K562 (cell line): ENCODE data around the gene CCK.

Experiments
- NFATC3 ChIP-seq: fragments of 450-650 bp; IDR thresholded peaks from 2 replicates; pipeline ENCODE4 v1.6.1; 2017; ENCODE audit warnings: mild to moderate bottlenecking
- POLR2AphosphoS5 ChIP-seq: IDR thresholded peaks from 2 replicates; pipeline ENCODE4 v1.6.1; 2011; ENCODE audit warnings: mild to moderate bottlenecking, low read depth, low read length, moderate library complexity; ENCODE audit not compliant: control insufficient read depth, insufficient read depth
- SAP30 ChIP-seq: fragments of 200-600 bp; sonication (generic); IDR thresholded peaks from 2 replicates; pipeline ENCODE4 v1.6.1; 2012; ENCODE audit warnings: borderline replicate concordance, low read depth, mild to moderate bottlenecking, moderate library complexity, low read length, control low read depth, inconsistent platforms; ENCODE audit not compliant: insufficient read depth, poor library complexity, severe bottlenecking
- ZKSCAN8 ChIP-seq: fragments of 200-800 bp; sonication (Bioruptor generic); IDR thresholded peaks from 2 replicates; pipeline ENCODE4 v1.6.1; 2016; ENCODE audit warnings: missing genetic modification characterization, missing compliant biosample characterization
- TF ChIP-seq, protein P1 (sequence below), 2 experiments: fragments of 450-650 bp; formaldehyde crosslinking in 1 of 2; IDR thresholded peaks; 2 replicates each; pipeline versions ENCODE4 v1.4.0 to v1.6.1; 2014 to 2020; ENCODE audit warnings: mild to moderate bottlenecking in 2 of 2, borderline replicate concordance in 1 of 2, low read depth in 1 of 2
- TF ChIP-seq, protein P2 (sequence below), 3 experiments: IDR thresholded peaks in 2 of 3; conservative IDR thresholded peaks in 1 of 3; 2 replicates each; pipeline ENCODE4 v1.5.1; 2011 to 2012; ENCODE audit warnings: low read length in 3 of 3, mild to moderate bottlenecking in 3 of 3, control low read depth in 2 of 3, improper control_type of control experiment in 1 of 3, inconsistent platforms in 1 of 3, low read depth in 1 of 3, mixed read lengths in 1 of 3, moderate library complexity in 1 of 3; ENCODE audit not compliant: insufficient read depth in 2 of 3

- TF ChIP-seq NFATC3: no peak
- TF ChIP-seq, protein P1, sequence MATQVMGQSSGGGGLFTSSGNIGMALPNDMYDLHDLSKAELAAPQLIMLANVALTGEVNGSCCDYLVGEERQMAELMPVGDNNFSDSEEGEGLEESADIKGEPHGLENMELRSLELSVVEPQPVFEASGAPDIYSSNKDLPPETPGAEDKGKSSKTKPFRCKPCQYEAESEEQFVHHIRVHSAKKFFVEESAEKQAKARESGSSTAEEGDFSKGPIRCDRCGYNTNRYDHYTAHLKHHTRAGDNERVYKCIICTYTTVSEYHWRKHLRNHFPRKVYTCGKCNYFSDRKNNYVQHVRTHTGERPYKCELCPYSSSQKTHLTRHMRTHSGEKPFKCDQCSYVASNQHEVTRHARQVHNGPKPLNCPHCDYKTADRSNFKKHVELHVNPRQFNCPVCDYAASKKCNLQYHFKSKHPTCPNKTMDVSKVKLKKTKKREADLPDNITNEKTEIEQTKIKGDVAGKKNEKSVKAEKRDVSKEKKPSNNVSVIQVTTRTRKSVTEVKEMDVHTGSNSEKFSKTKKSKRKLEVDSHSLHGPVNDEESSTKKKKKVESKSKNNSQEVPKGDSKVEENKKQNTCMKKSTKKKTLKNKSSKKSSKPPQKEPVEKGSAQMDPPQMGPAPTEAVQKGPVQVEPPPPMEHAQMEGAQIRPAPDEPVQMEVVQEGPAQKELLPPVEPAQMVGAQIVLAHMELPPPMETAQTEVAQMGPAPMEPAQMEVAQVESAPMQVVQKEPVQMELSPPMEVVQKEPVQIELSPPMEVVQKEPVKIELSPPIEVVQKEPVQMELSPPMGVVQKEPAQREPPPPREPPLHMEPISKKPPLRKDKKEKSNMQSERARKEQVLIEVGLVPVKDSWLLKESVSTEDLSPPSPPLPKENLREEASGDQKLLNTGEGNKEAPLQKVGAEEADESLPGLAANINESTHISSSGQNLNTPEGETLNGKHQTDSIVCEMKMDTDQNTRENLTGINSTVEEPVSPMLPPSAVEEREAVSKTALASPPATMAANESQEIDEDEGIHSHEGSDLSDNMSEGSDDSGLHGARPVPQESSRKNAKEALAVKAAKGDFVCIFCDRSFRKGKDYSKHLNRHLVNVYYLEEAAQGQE (IDR thresholded peaks at IDR 0.05; ENCODE audit: borderline replicate concordance): no peak
- TF ChIP-seq, protein P1 (CRISPR knock-in tag; IDR thresholded peaks at IDR 0.05; ENCODE audit: low read depth): no peak
- no peak for TF ChIP-seq SAP30
- TF ChIP-seq ZKSCAN8 (CRISPR knock-in tag): no peak
- TF ChIP-seq, protein P2, sequence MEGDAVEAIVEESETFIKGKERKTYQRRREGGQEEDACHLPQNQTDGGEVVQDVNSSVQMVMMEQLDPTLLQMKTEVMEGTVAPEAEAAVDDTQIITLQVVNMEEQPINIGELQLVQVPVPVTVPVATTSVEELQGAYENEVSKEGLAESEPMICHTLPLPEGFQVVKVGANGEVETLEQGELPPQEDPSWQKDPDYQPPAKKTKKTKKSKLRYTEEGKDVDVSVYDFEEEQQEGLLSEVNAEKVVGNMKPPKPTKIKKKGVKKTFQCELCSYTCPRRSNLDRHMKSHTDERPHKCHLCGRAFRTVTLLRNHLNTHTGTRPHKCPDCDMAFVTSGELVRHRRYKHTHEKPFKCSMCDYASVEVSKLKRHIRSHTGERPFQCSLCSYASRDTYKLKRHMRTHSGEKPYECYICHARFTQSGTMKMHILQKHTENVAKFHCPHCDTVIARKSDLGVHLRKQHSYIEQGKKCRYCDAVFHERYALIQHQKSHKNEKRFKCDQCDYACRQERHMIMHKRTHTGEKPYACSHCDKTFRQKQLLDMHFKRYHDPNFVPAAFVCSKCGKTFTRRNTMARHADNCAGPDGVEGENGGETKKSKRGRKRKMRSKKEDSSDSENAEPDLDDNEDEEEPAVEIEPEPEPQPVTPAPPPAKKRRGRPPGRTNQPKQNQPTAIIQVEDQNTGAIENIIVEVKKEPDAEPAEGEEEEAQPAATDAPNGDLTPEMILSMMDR (IDR thresholded peaks at IDR 0.05 in 2 of 3, conservative IDR thresholded peaks at IDR 0.05 in 1 of 3; ENCODE audit: insufficient read depth in 2 of 3, low read depth in 1 of 3, low read length in 3 of 3): no peak
- no peak for TF ChIP-seq POLR2AphosphoS5
These were observed at the start of gene CCK for GRCh38 chr3:42266085-42266484.
